Right lobe of liver (tissue), 6 donors: ENCODE data around the gene AIG1. TPM values are rescaled to one million over a fixed set of nuclear protein-coding genes. Genes with fewer than 3 reads are reported as not detected.

ENCODE experiments used
- ATAC-seq, 4 donors: fragments of 200-7000 bp; cut with Tn5 transposase; one replicate each; pipeline ENCODE4 v1.9.1; 2020; ENCODE audit warnings: mild to moderate bottlenecking in 4 of 4, moderate library complexity in 4 of 4
- DNase-seq, 3 donors: peaks; one replicate each; pipeline ENCODE4 v3.0.0-alpha.2; 2020
- H3K27ac ChIP-seq, 3 donors: fragments of 200-600 bp; one replicate each; pipeline ENCODE4 v1.8.0; 2022
- H3K27me3 ChIP-seq, 2 donors: fragments of 200-600 bp; one replicate each; pipeline ENCODE4 v1.8.0; 2022
- H3K36me3 ChIP-seq, 4 donors: fragments of 200-600 bp; sonication (generic) in 1 of 4; one replicate each; pipeline versions ENCODE4 v1.5.1 to v1.8.0; 2017 to 2022; ENCODE audit warnings: control low read depth in 1 of 4
- H3K4me1 ChIP-seq, 4 donors: fragments of 200-600 bp; sonication (generic) in 1 of 4; one replicate each; pipeline versions ENCODE4 v1.5.1 to v1.8.0; 2017 to 2022; ENCODE audit warnings: control low read depth in 1 of 4
- H3K4me3 ChIP-seq, 3 donors: fragments of 200-600 bp; one replicate each; pipeline ENCODE4 v1.8.0; 2022
- H3K9me3 ChIP-seq, 4 donors: fragments of 200-600 bp; sonication (generic) in 1 of 4; one replicate each; pipeline versions ENCODE4 v1.5.1 to v1.8.0; 2017 to 2022; ENCODE audit warnings: control low read depth in 1 of 4
- CTCF ChIP-seq, 4 donors: fragments of 200-600 bp in 3 of 4; fragments of 450-650 bp in 1 of 4; IDR thresholded peaks; one replicate each; pipeline versions ENCODE4 v1.5.1 to v1.8.0; 2016 to 2022; ENCODE audit warnings: antibody characterized with exemption in 4 of 4, mild to moderate bottlenecking in 2 of 4
- POLR2A ChIP-seq: fragments of 450-650 bp; IDR thresholded peaks from one replicate; pipeline ENCODE4 v1.6.1; 2017; ENCODE audit warnings: antibody characterized with exemption, mild to moderate bottlenecking
- WGBS: methylation state at CpG from one replicate; pipeline ENCODE4 v1.1.6; 2018; ENCODE audit warnings: low coverage, low lambda C conversion rate; ENCODE audit not compliant: insufficient coverage; ENCODE audit errors: missing lambda C conversion rate; 5-methylcytosine and 5-hydroxymethylcytosine counted together
- intact Hi-C, 2 donors: fragments of 100-400 bp; cut with DNase I; formaldehyde crosslinking; loops; one replicate each; pipeline versions ENCODE4 v1.11.2 to v1.14.1; 2022
- total RNA-seq, 6 experiments: library from RNA; depleted of rRNA in 2 of 6; stranded (reverse); fragments of >200 nt in 2 of 6; fragmentation: NEBNext Ultra II Directional in 3 of 6; extraction: Animal tissue kit (Norgen Biotek cat#: 25700) in 3 of 6; gene quantifications; one replicate each; pipeline versions ENCODE4 v1.1.0 to v1.2.4, GENCODE V29; 2016 to 2023
- donor health status: DM: no; HTN: yes; CAD: no.
- donor health status: DM: no; HTN: no; CAD: no.
- donor health status: DM: no; HTN: no; CAD: no.
- donor health status: DM: no; HTN: yes; CAD: no.
- donor health status: DM: no; HTN: yes; CAD: no.

AIG1 gene
- total RNA-seq, 6 experiments from 2014 or later = 81.4 to 151 (median 111) TPM

- Histone ChIP-seq H3K9me3 (no peaks in the 10 kb centered on the region), H3K4me3 (no peak overlapping the region), H3K27me3 (no peaks in the 10 kb centered on the region), H3K27ac (no peak overlapping the region), H3K4me1 (no peaks in the 10 kb centered on the region), H3K36me3 (no peaks in the 10 kb centered on the region)
- intact Hi-C loops = no loop called here
- ATAC-seq (no peak), DNase-seq (no peak)
- WGBS = 72% methylated on average over 5 of the region's 5 CpGs
- TF ChIP-seq CTCF (IDR thresholded peaks at IDR 0.05) = no peak
- TF ChIP-seq POLR2A = no peak
Observed at GRCh38 chr6:143196525-143197225, 136.0 kb downstream of the AIG1 start.

- no peaks in the 10 kb centered on the region for H3K4me1 ChIP-seq
- H3K36me3 ChIP-seq = no peaks in the 10 kb centered on the region
- no peak overlapping the region for H3K27ac ChIP-seq
- ATAC-seq = no peak
- DNase-seq = no peak
- intact Hi-C loops = no loop called here
- no peak overlapping the region for H3K4me3 ChIP-seq
- no peak for TF ChIP-seq POLR2A
- H3K27me3 ChIP-seq = no peaks in the 10 kb centered on the region
- no peaks in the 10 kb centered on the region for H3K9me3 ChIP-seq
Observed at GRCh38 chr6:143197377-143197776, 136.7 kb downstream of the AIG1 start.

GRCh38 chr6:143198312-143198711 is 137.6 kb downstream of the AIG1 start:
- ATAC-seq = no peak
- Histone ChIP-seq H3K27ac (no peak overlapping the region), H3K4me3 (no peak overlapping the region), H3K36me3 (no peaks in the 10 kb centered on the region), H3K27me3 (no peaks in the 10 kb centered on the region), H3K4me1 (no peaks in the 10 kb centered on the region), H3K9me3 (no peaks in the 10 kb centered on the region)
- intact Hi-C loops = no loop called here
- no peak for DNase-seq
- TF ChIP-seq CTCF (IDR thresholded peaks at IDR 0.05) (no peak), POLR2A (no peak)
- WGBS = 67% methylated on average over 5 of the region's 5 CpGs

GRCh38 chr6:143199291-143199690 is 138.6 kb downstream of the AIG1 start:
- no peak for ATAC-seq
- intact Hi-C loops = no loop called here

More at GRCh38 chr6:143199291-143199690, 138.6 kb downstream of the AIG1 start:
- no peak for DNase-seq
- no peak for TF ChIP-seq POLR2A
- TF ChIP-seq CTCF (IDR thresholded peaks at IDR 0.05) = no peak
- no peaks in the 10 kb centered on the region for H3K9me3 ChIP-seq
- no peak overlapping the region for H3K4me3 ChIP-seq
- no peaks in the 10 kb centered on the region for H3K27me3 ChIP-seq
- no peaks in the 10 kb centered on the region for H3K36me3 ChIP-seq
- 100% methylated on average over 1 of the region's 1 CpG for WGBS
- H3K4me1 ChIP-seq = no peaks in the 10 kb centered on the region
- no peak overlapping the region for H3K27ac ChIP-seq
